WTC11 (cell line): ENCODE data around the gene TMEM200B. TPM values are rescaled to one million over a fixed set of nuclear protein-coding genes. Genes with fewer than 3 reads are reported as not detected.
A peak's percentile ranks its signal among the peaks of the same experiment; 100 is the strongest.

Experiments used
- ATAC-seq: fragments of 200-7000 bp; cut with Tn5 transposase; 2 replicates; pipeline ENCODE4 v1.10.0; 2021; ENCODE audit warnings: mild to moderate bottlenecking, moderate library complexity
- CTCF ChIA-PET: fragments of 300-600 bp; sonication (Branson Sonifier 250); formaldehyde crosslinking; loops from one replicate; lab custom pipeline; 2021; ENCODE audit warnings: antibody characterized with exemption; lab: Charles Lee
- POLR2A ChIA-PET: fragments of 350-600 bp; sonication (Branson Sonifier 250); formaldehyde crosslinking; loops from one replicate; lab custom pipeline; 2021; ENCODE audit warnings: antibody characterized with exemption; lab: Charles Lee
- DNase-seq: peaks from one replicate; pipeline ENCODE4 v3.0.0; 2021; ENCODE audit warnings: low spot score
- H3K27ac Mint-ChIP-seq: 2 replicates; pipeline ENCODE4 v1.8.0; 2021; ENCODE audit warnings: mixed read lengths
- H3K27me3 Mint-ChIP-seq: 2 replicates; pipeline ENCODE4 v1.8.0; 2021; ENCODE audit warnings: low read depth, mild to moderate bottlenecking, moderate library complexity, mixed read lengths
- H3K36me3 Mint-ChIP-seq: 2 replicates; pipeline ENCODE4 v1.8.0; 2021; ENCODE audit warnings: mixed read lengths
- H3K4me1 Mint-ChIP-seq: 2 replicates; pipeline ENCODE4 v1.8.0; 2022; ENCODE audit warnings: mixed read lengths
- H3K4me3 Mint-ChIP-seq: 2 replicates; pipeline ENCODE4 v1.8.0; 2021; ENCODE audit warnings: mild to moderate bottlenecking, moderate library complexity, mixed read lengths
- H3K9me3 Mint-ChIP-seq: 2 replicates; pipeline ENCODE4 v1.8.0; 2021; ENCODE audit warnings: mixed read lengths
- AR ChIP-seq: fragments of 250-450 bp; sonication (Bioruptor Pico); IDR thresholded peaks from 2 replicates; pipeline ENCODE4 v1.9.0; 2021; ENCODE audit warnings: mild to moderate bottlenecking
- CTCF ChIP-seq: fragments of 200-600 bp; IDR thresholded peaks from 2 replicates; pipeline ENCODE4 v1.8.0; 2022; ENCODE audit warnings: antibody characterized with exemption
- E2F5 ChIP-seq: sonication (generic); formaldehyde crosslinking; IDR thresholded peaks from 2 replicates; pipeline ENCODE4 v1.8.1; 2022; ENCODE audit warnings: mild to moderate bottlenecking, moderate library complexity, missing genetic modification reagents
- EMX1 ChIP-seq: fragments of 250-450 bp; sonication (Bioruptor Pico); IDR thresholded peaks from 2 replicates; pipeline ENCODE4 v1.8.0; 2021; ENCODE audit warnings: mild to moderate bottlenecking
- ETV6 ChIP-seq: sonication (generic); formaldehyde crosslinking; IDR thresholded peaks from 2 replicates; pipeline ENCODE4 v1.8.1; 2022; ENCODE audit warnings: mild to moderate bottlenecking, missing genetic modification reagents
- FOXK1 ChIP-seq: sonication (generic); formaldehyde crosslinking; IDR thresholded peaks from 2 replicates; pipeline ENCODE4 v1.8.0; 2022; ENCODE audit warnings: mild to moderate bottlenecking, moderate library complexity, missing genetic modification reagents
- FOXP4 ChIP-seq: sonication (generic); formaldehyde crosslinking; IDR thresholded peaks from 2 replicates; pipeline ENCODE4 v1.8.0; 2022; ENCODE audit warnings: mild to moderate bottlenecking, missing genetic modification reagents
- KAT7 ChIP-seq: sonication (generic); formaldehyde crosslinking; IDR thresholded peaks from 2 replicates; pipeline ENCODE4 v1.8.1; 2023; ENCODE audit warnings: missing genetic modification reagents, mild to moderate bottlenecking, borderline replicate concordance
- MAX ChIP-seq: sonication (generic); formaldehyde crosslinking; IDR thresholded peaks from 2 replicates; pipeline ENCODE4 v1.8.0; 2022; ENCODE audit warnings: mild to moderate bottlenecking, missing genetic modification reagents
- NFATC4 ChIP-seq: fragments of 250-450 bp; sonication (Bioruptor Pico); IDR thresholded peaks from 2 replicates; pipeline ENCODE4 v1.9.0; 2021; ENCODE audit warnings: mild to moderate bottlenecking
- NR3C1 ChIP-seq: sonication (generic); formaldehyde crosslinking; conservative IDR thresholded peaks from 2 replicates; pipeline ENCODE4 v1.8.1; 2023; ENCODE audit warnings: low read depth, mild to moderate bottlenecking, missing genetic modification reagents
- PRDM15 ChIP-seq: sonication (generic); formaldehyde crosslinking; IDR thresholded peaks from 2 replicates; pipeline ENCODE4 v1.8.0; 2022; ENCODE audit warnings: missing genetic modification reagents
- SP1 ChIP-seq: sonication (generic); formaldehyde crosslinking; conservative IDR thresholded peaks from 2 replicates; pipeline ENCODE4 v1.8.1; 2022; ENCODE audit warnings: missing genetic modification reagents
- TEAD4 ChIP-seq: sonication (generic); formaldehyde crosslinking; IDR thresholded peaks from 2 replicates; pipeline ENCODE4 v1.8.0; 2022; ENCODE audit warnings: mild to moderate bottlenecking, missing genetic modification reagents
- USF1 ChIP-seq: sonication (generic); formaldehyde crosslinking; IDR thresholded peaks from 2 replicates; pipeline ENCODE4 v1.8.0; 2022; ENCODE audit warnings: mild to moderate bottlenecking, missing genetic modification reagents
- ZMAT4 ChIP-seq: fragments of 250-450 bp; sonication (Bioruptor Pico); IDR thresholded peaks from 2 replicates; pipeline ENCODE4 v1.9.0; 2021; ENCODE audit warnings: mild to moderate bottlenecking
- ZNF232 ChIP-seq: sonication (generic); formaldehyde crosslinking; IDR thresholded peaks from 2 replicates; pipeline ENCODE4 v1.8.0; 2022; ENCODE audit warnings: mild to moderate bottlenecking, missing genetic modification reagents
- ZNF281 ChIP-seq: sonication (generic); formaldehyde crosslinking; IDR thresholded peaks from 2 replicates; pipeline ENCODE4 v1.8.0; 2023; ENCODE audit warnings: mild to moderate bottlenecking, missing genetic modification reagents
- ZNF416 ChIP-seq: fragments of 250-450 bp; sonication (Bioruptor Pico); IDR thresholded peaks from 2 replicates; pipeline ENCODE4 v1.9.0; 2021; ENCODE audit warnings: mild to moderate bottlenecking, inconsistent platforms
- total RNA-seq: library from RNA; stranded (reverse); gene quantifications from 3 replicates; pipeline ENCODE4 v1.2.3, GENCODE V29; 2021

TMEM200B gene
- total RNA-seq, 1 experiment from 2014 or later = 22.6 TPM

GRCh38 chr1:29124366-29125236, 898 bp upstream of the TMEM200B start:
- ATAC-seq (peak; percentile 40), DNase-seq (peak; percentile 93)
- POLR2A ChIA-PET = interaction anchor here (0.5 to 1.7 kb wide), 7 partner anchors 10 to 240 kb away, joined by 3 to 18 read pairs (median 5); partner anchors contain the start of gene SRSF4
- Mint-ChIP-seq H3K4me1 (peaks cover 19% of the 10 kb centered on the region), H3K9me3 (no peaks in the 10 kb centered on the region), H3K4me3 (peak overlapping the region; percentile 65), H3K36me3 (no peaks in the 10 kb centered on the region), H3K27ac (no peak overlapping the region; the same call in 1 of the 2 replicates), H3K27me3 (peaks cover 23% of the 10 kb centered on the region)
- CTCF ChIA-PET = interaction anchor here (0.6 to 6.3 kb wide), 26 partner anchors 10 to 388 kb away, joined by 3 to 45 read pairs (median 6); partner anchors contain the start of genes EPB41, SRSF4 and YTHDF2
- TF ChIP-seq E2F5 (CRISPR knock-in tag) = no peak
- peak; percentile 70 for TF ChIP-seq SP1 (CRISPR knock-in tag)
- TF ChIP-seq MAX = peak; percentile 13; the same call in 1 of the 2 replicates
- TF ChIP-seq AR = no peak
- TF ChIP-seq FOXK1 = no peak; the same call in 1 of the 2 replicates
- no peak for TF ChIP-seq NR3C1 (CRISPR knock-in tag)
- TF ChIP-seq EMX1 (CRISPR knock-in tag) = no peak
- 0 out of 2 replicates have a peak, but pooled peaks have one; percentile 34 for TF ChIP-seq ZNF416 (CRISPR knock-in tag)
- no peak for TF ChIP-seq NFATC4 (CRISPR knock-in tag)
- peak; percentile 32; the same call in 1 of the 2 replicates for TF ChIP-seq PRDM15 (CRISPR knock-in tag)
- TF ChIP-seq ZNF281 (CRISPR knock-in tag) = no peak; the same call in none of the 2 replicates
- no peak for TF ChIP-seq ZMAT4 (CRISPR knock-in tag)
- 0 out of 2 replicates have a peak, but pooled peaks have one; percentile 36 for TF ChIP-seq ETV6 (CRISPR knock-in tag)
- TF ChIP-seq TEAD4 (CRISPR knock-in tag) = peak; percentile 91; the same call in 1 of the 2 replicates
- TF ChIP-seq ZNF232 (CRISPR knock-in tag) = no peak
- TF ChIP-seq CTCF = 0 out of 2 replicates have a peak, but pooled peaks have one; percentile 36
- TF ChIP-seq USF1 (CRISPR knock-in tag) = 0 out of 2 replicates have a peak, but pooled peaks have one; percentile 4
- peak; percentile 22; the same call in 1 of the 2 replicates for TF ChIP-seq FOXP4 (CRISPR knock-in tag)
- peak; percentile 53; the same call in 1 of the 2 replicates for TF ChIP-seq KAT7
